GM19238 (cell line): Measurements from ENCODE around the gene ZKSCAN8.
"Not testable (repeated sequence)": the region's sequence is repeated elsewhere in the genome, so short reads cannot be mapped to it uniquely, and the experiment has no call there.

Experiments used
- DNase-seq: peaks from one replicate; pipeline ENCODE4 v3.0.0; 2011; ENCODE audit warnings: low spot score; ENCODE audit not compliant: insufficient read length

The ZKSCAN8 gene

DNA sequence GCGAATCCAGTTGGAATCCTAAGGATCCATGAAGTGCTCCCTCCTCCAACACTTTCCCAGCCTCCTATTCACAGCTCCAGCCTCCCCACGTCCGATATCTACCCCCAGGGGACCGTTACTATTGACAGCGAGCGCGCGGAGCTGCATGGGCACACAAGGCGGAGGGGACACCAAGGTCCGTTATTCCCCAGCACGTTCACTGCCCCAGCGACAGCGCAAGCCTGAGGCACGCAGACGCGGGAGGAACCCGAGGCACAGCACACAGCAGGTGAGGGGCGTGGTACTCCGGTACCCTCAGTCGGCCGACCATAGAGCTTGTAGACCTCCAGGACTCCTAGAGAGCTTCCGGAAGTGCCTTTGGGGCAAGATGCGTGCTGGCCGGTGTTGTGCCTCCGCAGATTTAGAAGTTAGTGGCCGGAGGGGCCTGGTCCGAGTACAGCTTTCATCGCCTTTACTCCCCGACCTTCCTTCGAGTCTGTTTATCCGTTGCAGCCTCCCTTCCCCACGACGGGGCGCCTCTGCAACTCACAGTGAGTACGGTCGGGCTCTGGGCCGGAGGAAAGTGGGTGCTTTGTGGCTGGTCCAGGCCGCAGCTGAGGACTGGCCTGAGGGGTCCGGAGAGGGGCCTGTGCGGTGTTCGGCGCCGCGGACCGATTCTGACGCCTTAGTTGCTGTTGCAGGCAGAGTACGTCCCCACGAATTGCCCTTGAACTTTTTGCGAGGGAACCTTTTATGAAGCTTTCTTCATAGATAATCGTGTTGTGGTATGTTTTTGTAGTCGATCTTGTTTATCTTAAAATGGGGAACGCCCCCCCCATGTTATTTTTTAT, at the start of gene ZKSCAN8:
Gene ZKSCAN8 (plus strand): TSS at position 384 of the 830 bp plus-strand sequence. CDS start 6,525 bp downstream, outside the sequence.
- DNase-seq, result peak; percentile 77

DNA sequence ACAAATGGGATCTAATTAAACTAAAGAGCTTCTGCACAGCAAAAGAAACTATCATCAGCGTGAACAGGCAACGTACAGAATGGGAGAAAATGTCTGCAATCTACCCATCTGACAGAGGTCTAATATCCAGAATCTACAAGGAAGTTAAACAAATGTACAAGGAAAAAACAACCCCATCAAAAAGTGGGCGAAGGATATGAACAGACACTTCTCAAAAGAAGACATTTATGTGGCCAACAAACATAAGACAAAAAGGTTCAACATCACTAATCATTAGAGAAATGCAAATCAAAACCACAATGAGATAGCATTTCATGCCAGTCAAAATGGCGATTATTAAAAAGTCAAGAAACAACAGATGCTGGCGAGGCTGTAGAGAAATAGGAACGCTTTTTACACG, 39.5 kb upstream of the ZKSCAN8 start:
- not testable (repeated sequence) for DNase-seq

GRCh38 chr6:28102699-28103098, 39.0 kb upstream of the ZKSCAN8 start:
- not testable (repeated sequence) for DNase-seq

- DNase-seq, result peak; percentile 89
Measured at GRCh38 chr6:28104392-28105244, 37.1 kb upstream of the ZKSCAN8 start.

DNA sequence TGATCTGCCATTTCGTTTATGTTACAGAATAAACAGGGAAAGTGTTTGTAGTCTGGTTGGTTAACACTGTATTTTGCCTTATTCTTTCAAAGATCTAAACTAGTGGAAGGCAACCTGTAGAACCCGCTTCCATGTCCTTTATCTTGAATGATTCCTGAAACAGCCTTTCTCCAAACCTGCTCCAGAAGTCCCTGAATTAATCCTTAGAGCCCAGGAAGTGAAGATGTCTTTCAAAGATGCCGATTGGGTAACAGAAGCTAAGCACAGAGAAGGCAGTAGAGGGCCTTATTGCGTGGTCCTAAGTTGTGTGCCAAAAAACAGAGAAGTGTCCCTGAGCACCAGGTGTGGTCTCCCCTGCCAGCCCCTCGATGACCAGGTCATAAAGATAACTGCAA, 36.4 kb upstream of the ZKSCAN8 start:
- DNase-seq, result peak; percentile 5

DNA sequence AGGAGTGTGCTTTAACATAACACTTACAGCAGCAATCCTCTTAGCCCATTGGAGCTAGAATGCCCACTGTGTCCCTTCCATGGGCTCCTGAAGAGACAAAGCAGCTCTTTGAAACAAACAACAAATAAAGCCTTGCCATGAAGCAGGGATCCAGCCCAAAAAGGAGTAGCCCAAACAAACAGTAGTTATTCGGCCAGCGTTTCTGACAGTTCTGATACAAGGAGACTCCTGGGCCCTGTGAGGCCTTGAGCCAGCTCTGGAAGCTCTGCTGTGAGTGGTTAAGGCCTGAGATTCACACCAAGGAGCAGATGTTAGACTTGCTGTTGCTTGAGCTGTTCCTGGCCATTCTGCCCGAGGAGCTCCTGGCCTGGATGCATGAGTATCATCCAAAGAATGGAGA, 34.2 kb upstream of the ZKSCAN8 start:
- DNase-seq, result no peak

- no peak for DNase-seq
Measured at GRCh38 chr6:28111964-28112363, 29.7 kb upstream of the ZKSCAN8 start.

DNA sequence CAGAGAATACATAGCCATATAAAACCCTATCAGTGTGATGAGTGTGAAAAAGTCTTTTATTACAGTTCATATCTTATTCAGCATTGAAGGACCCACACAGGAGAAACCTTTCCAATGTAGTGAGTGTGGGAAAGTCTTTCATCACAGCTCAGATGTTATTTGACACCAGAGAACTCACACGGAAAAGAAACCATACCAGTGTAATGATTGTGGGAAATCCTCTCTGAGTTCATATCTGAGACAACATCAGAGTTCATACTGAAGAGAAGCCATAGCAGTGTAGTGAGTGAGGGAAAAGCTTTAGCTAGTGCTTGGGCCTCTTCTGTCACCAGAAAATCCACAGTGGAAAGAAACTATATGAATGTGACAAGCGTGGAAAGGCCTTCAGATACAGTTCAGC, 25.9 kb upstream of the ZKSCAN8 start:
- DNase-seq, result no peak

DNA sequence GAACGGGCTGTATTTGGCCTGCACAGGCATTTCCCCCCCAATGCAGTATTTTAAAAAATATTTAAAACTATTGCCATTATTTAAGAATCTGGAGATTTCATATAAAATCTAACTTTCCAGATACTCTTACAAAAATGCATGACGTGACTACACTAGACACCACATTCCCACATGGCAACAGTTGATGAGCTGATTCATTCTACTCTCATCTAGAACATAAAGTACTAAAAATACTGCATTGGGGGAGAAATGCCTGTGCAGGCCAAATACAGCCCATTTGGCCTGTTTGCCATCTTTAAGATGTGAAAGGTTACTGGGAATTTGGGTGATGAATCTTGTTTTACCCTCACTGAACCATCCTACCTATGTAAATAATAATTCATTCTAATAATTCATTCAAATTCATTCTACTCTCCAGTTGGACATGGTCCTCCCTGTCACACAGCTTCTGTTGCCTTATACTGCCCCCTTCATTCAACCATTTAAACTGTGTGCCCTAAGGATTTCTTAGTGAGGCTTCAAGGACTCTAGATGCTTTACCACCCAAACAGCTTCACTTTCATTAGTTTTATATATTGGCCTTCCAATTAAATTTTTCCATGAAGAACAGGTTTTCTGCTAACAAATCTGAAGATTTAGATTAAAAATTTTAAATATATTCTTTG, 24.2 kb upstream of the ZKSCAN8 start:
- DNase-seq, result no peak

- no peak for DNase-seq
Measured at GRCh38 chr6:28118217-28118616, 23.5 kb upstream of the ZKSCAN8 start.

GRCh38 chr6:28121876-28122275, 19.8 kb upstream of the ZKSCAN8 start:
- no peak for DNase-seq

DNA sequence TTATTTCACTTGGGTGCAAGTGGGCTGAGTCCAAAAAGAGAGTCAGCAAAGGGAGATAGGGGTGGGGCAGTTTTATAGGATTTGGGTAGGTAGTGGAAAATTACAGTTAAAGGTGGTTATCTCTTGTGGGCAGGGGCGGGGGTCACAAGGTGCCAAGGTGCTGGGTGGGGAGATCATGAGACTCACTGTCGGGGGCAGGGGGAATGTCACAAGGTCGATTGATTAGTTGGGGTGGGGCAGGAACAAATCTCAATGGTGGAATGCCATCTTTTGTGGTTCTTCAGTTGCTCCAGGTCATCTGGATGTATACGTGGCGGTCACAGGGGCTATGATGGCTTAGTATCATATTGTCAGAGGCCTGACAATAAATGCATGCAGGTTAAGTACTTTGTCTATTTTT, 19.4 kb upstream of the ZKSCAN8 start:
- not testable (repeated sequence) for DNase-seq

DNA sequence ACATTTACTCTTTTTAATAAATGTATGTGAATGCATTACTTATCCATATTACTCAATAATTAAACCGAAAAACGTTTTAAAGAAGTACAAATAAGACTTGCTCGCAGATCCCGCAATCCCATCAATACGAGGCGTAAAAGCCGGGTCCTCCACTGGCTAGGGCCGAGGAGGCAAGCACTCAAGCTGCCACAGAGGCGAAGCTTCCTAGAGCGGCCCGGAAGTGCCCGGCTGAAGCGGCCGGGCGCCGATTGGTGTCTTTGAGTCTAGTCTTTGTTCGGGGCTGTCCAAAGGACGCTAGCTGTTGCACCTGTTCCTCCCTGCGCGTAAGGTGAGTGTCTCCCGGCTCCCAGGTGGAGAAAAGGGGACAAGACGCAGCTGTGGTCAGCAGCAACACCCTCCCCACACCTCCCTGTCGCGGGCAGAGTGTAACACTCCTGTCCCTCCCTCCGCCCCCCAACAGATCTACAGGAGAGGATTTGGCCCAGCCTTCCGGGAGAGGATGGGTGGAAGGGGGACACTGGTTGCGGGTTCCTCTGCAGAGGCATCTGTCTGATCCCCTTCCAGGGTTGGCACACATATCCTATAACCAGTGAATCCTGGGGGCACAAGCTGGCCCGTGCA, 17.2 kb upstream of the ZKSCAN8 start, which contains the start of gene ZSCAN16:
Gene ZSCAN16 (plus strand): TSS at position 260 of the 621 bp plus-strand sequence. CDS start 835 bp downstream, outside the sequence.
- DNase-seq, result peak; percentile 66

DNA sequence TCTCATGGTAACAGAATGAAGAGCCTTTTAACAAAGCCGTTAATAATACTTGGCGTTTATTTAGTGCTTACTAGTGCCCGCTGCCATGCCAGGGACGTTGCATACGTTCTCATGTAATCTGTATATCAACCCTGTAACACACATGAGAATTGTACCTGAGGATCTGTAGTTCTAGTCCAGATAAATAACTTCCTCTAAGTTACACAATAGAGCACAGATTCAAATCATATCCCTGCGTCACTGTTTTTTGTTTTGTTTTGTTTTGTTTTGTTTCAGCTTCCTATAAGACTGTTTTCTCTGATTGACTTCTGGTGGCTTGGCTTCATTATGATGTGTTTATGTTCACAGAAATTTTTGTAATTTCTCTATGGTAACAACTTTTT, 16.7 kb upstream of the ZKSCAN8 start:
- no peak for DNase-seq

DNA sequence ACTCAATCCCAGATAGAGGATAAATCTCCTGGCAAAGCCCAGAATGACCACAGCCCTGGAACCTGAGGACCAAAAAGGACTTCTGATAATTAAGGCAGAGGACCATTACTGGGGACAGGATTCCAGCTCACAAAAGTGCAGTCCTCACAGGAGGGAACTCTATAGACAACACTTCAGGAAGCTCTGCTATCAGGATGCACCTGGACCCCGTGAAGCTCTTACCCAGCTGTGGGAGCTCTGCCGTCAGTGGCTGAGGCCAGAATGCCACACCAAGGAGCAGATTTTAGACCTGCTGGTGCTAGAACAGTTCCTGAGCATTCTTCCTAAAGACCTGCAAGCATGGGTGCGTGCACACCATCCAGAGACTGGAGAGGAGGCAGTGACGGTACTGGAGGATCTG, 16.3 kb upstream of the ZKSCAN8 start:
- DNase-seq, result no peak

GRCh38 chr6:28134015-28134414, 7.7 kb upstream of the ZKSCAN8 start:
- DNase-seq, result no peak

- no peak for DNase-seq
Measured at GRCh38 chr6:28134716-28135115, 7.0 kb upstream of the ZKSCAN8 start.

DNA sequence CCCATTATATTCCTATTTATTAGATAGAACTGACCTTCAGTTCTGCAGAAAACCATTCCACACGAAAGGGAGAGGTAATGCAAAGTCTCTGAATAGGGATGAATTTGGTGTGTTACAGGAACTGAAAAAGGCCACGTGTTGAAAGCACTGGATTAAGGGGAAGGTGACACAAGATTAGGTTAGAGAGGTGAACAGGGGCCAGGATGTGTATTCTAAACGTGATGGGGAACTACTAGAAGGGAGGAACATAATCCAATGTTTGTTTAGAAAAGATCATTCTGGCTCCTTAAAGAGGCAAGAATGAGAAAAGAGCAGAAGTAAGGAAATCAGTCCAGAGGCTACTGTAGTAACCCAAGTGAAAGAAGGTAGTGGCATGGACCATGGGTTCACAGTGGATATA, 6.3 kb upstream of the ZKSCAN8 start:
- DNase-seq, result no peak

DNA sequence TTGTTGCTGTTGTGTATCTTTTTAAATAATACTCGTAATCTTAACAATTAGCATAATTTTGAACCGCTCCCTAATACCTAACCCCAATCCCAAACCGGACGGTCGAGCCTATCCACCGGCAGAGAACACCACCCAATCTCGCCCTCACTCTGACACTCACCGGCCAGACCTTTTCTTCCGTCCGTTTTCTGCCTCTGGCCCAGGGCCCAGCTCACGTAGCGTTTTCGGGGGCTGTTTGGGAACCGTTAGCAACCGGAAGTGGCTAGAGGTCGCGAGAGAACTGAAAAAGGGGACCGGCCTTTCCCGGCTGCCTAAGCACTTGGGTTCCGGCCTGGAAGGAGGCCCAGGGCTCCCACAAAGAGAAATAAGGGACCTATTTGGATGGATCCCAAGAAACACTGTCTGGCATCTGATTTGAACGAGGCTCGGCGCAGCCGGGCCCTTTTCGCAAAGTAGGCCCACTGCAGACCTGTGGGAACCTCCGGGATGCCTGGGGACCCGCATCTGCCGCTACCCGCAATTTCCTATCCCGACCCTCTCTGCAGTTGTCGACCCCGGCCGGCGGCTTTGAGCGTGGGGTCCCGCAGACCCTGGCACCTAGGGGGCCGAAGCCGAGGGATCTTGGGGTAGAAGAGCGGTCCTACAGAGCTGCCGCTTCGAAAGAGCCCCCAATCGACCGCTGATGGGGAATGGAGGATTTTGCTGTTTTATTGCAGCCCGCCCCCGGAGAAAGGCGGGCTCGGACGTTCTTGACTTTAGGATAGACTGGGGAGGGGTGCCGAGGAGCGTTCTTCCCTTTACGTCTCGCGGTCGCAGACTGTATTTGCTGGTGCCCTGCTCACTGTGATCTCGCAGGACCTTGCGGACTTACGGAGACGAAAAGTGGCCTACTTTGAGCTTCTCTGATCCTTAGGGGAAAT, 4.8 kb upstream of the ZKSCAN8 start:
- peak; percentile 25 for DNase-seq

DNA sequence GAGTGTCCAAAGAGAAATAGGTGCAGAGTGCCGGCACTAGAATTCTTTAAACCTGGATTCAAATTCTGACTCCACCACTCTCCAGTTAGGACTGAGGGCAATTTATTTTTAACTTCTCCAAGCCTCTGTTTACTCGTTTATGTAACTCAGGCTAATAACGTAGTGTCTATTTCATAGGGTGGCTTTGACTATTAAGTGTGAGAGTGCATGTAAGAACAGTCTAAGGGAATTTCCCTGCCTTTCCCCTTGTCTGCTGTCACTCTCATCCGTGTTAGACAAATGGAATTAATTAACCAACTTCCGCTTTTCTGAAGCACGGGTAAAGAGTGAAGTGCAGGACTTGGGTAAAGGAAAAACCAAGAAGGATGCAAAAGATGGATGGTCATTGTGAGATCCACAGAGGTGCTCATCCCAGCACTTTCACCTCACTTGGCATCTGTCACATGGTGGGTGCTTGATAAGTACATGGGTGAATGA, 4.1 kb upstream of the ZKSCAN8 start:
- DNase-seq, result no peak
